EH (cell line): ENCODE measurements around the gene TACC2.
A peak's percentile ranks its signal among the peaks of the same experiment; 100 is the strongest.

ENCODE experiments used
- DNase-seq: peaks from one replicate; pipeline ENCODE4 v3.0.0-alpha.2; 2015; ENCODE audit warnings: low read depth

TACC2 gene

GRCh38 chr10:122249303-122249850 is 260.4 kb downstream of the TACC2 start:
- DNase-seq = no peak

- no peak for DNase-seq
These were observed 261.2 kb downstream of the TACC2 start for GRCh38 chr10:122249991-122250750.

DNA sequence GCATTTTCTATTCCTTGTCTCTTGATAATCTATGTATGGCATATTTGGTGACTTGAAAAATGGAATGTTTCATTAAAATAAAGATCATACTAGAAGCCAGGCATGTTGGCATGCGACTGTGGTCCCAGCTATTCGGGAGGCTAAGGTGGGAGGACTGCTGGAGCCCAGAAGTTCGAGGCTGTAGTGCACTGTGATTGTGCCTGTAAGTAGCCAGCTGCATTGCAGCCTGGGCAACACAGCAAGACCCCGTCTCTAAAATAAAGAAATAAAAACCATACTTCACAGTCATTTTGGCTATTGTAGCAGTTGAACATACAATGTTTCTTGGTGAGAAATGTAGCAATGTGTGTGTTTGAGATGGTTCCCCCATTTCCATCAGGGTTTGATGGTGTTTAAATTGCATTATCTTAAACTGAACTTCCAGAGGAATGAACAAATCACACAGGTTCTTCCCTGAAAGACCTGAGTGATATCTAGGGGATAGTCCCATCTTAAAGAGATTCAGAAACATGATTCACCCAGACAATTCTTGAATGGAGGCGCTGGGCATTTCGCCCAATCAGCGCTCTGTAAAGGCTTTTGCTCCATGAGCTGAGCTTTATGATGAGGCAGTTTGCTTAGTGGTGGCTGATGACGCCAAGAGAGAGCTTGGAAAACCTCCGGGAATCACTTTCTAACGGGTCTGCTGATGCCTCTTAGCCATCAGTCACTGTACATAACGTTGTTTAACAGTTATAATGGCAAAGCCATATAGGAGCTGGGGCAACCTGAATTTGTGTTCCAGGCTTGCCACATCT is 262.7 kb downstream of the TACC2 start:
- DNase-seq = no peak

GRCh38 chr10:122252805-122253204 is 263.8 kb downstream of the TACC2 start:
- no peak for DNase-seq

GRCh38 chr10:122253605-122254004 is 264.6 kb downstream of the TACC2 start:
- DNase-seq = no peak

GRCh38 chr10:122254831-122255230 is 265.9 kb downstream of the TACC2 start:
- DNase-seq = no peak

DNA sequence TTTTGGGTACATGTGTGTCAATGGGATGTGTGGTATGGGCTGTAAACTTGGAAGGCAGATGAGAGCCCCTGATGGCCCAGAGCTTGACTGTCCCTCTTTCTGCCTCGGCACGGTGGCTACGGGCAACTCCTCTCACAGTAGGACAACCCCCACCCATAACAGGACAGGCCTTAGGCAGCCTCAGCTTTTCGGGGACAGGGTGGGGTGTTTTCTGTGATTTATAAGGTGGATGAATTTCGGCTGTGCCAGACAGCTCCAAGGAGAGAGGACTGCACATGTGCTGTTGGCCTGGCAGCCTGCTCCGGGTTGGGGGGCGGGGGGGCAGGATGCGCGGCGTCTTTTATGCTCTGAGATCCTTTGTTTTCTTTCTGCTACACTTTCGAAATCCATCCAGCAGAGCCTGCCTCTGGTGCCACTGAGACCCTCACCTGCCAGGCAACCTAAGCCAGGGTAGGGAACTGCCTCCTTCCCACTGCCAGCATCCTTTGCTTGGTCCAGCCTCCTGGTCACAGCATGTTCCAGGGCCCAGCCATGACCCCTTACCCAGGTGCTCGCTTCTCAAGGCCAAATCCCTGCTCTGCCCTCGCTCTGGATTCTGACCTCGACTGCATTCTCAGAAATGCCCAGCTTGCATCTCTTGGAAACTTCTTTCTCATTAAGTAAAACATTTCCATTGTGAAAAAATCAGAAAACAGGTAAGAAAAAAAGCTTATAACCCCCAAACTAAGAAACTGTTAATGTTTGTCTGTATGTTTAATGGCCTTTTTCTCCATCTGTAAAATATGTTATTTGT is 266.7 kb downstream of the TACC2 start:
- no peak for DNase-seq

DNA sequence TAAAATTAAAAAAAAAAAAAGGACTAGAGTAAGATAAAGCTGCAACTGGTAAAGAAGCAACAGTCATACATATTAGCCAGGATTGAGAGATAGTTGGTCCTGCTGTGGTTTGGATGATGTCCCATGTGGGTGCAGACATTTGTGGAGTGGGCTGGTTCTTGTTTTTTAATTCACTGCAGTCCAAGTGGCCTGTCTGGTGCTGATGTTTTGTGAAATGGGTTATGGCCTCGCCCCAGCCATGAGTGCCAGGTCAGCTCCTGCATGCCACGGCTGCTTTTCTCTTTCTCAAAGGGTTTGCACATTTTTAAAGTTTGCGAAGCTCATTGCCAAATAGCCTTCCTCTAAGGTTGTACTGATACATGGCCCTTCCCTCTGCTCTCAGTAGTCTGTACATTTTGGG is 268.1 kb downstream of the TACC2 start:
- DNase-seq = no peak

GRCh38 chr10:122258136-122259074 is 269.4 kb downstream of the TACC2 start:
- peak; percentile 60 for DNase-seq

DNA sequence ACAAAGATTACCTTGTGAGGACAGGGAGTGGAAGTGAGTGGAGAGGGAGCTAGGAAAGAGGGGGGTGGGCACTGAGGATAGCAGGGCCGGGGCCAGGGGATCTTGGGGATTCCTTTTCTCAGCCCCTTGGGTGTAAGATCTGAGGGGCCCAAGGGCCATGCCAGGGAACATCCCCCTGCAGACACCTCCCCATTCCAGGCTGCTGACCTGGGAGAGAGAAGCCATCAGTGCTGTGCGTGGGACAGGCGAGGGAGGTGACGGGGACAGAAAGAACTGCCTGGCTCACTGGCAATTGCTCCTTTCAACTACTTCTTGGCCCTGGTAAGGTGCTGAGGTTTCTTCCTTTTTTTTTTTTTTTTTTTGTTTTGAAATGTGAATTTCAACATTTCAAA is 270.1 kb downstream of the TACC2 start:
- no peak for DNase-seq

- no peak for DNase-seq
These were observed 272.6 kb downstream of the TACC2 start for GRCh38 chr10:122261584-122261983.

GRCh38 chr10:122263971-122264370 is 275.0 kb downstream of the TACC2 start:
- DNase-seq = peak; percentile 97

GRCh38 chr10:122264436-122264835 is 275.5 kb downstream of the TACC2 start:
- peak; percentile 68 for DNase-seq

GRCh38 chr10:122264931-122265330 is 276.0 kb downstream of the TACC2 start:
- DNase-seq = no peak

- DNase-seq = no peak
These were observed 276.9 kb downstream of the TACC2 start for GRCh38 chr10:122265896-122266295.

DNA sequence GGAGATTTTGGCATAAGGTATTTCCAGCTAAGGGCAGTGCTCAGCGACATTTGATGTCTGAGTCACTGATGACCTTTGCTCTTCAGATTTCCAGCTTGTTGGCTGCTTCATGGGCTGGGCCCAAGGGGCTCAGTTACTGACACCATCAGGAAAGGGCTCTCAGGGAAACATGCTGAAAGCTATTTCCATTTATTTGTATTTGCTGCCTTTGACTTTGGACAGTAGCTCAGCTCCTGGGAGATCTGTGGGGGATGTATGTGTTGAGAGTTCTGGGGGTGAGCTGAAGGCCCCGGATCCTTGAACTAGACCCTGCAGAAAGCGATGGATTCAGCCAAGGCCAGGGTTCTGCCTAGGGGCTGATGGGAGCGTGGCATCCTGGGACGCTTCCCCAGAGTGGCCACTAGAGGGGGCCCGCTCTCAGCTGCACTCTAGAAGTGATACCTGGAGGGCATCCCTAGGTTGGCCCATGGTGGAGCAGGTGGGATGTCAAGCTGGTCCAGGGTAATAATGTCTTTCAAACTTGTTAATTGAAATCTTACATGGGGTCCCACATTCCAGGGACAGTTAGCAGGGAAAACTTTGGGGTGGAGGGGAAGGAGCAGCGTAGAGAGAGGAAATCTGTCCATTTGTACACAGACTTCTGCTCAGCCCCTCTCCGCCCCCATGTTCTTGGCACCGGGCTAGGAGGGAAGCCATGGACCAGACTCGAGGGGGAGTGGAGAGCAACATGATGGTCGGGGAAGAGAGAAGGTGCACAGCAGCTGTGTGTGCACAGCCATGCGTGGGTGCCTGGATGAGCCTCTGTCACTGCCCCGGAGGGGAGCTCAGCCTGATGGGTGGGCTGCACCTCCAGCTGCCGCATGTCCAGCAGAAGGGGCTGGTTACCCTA is 279.1 kb downstream of the TACC2 start:
- DNase-seq = peak; percentile 55

DNA sequence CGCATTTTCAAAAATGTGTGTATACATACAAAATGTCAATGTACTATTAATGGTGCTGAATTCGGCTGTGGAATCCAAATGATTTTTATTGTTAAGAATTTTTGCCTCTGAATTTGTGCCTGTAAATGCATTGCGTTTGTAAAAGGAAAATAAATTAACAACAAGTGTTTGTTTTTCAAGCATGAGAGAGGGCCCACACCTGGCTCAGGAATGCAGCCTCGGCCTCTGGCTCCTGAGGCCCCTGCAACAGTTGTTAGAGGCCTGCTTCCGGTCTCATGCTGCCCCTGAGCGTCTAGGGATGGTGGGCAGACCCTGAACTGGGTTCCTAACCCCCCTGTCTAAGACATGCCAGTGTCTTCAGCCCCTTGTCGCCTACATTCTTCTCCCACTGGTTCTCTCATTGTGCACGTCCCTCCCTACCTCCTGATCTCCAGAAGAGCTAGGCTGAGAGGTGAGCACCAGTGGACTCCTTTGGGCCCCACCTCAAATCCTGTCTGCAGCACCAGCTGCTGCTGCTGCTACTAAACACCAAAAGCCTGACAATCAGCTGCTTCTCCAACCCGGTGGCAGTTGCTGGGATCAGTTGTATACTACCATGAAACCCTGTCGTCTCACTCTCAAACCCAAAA is 280.2 kb downstream of the TACC2 start:
- DNase-seq = no peak

DNA sequence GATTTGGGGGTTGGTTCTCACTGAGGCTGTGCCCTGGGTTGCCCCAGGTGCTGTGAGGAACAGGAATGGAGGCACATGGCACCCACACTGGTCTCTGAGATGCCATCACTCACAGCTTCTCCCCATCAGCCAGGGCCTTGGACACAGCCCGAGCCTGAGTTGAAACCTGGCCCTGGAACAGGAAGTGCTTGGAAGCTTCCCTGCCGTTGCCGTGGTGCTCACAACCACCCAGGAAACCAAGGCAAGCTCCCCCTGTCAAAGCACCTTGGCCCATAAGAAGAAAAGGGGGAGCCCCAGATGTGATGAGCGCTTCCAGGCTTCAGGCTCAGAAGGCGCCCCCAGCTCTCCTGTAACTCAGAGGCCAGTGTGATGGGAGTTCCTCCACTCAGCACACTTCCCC is 282.1 kb downstream of the TACC2 start, which contains the start of gene BTBD16:
Gene BTBD16 (plus strand): TSS at position 221 of the 400 bp plus-strand sequence. CDS start 3,786 bp downstream, outside the sequence.
- no peak for DNase-seq

DNA sequence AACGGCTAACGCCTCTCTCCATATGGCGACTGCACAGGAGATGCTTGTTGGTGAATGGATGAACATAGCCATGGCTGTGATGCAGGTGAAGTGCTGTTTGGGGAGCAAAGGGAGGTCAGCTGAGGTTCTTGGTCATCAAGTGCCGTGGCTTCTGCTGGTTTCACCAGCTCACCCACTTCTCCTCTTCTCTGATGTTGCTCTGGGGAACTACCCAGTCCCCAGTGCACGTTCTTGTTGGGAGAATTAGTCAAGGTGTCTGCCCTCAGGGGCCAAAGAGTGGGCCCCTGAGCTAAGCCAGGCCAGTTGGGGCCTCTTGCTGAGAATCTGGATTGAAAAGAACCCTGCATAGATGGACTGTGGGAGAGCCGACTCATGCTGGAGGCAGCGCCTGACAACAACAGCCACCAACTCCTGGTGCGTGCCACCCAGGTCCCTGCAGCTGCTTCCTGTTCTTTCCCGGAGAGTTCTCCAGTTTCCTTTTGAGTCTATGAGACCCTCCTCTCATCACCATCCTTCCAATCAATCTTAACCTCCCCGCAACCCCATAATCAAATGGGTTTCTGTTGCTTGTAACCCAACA is 285.1 kb downstream of the TACC2 start:
- no peak for DNase-seq
